MM.1S (cell line): Measurements from ENCODE around the gene SWAP70.

Experiments
- EZH2 ChIP-seq: fragments of 300-600 bp; sonication (generic); optimal IDR thresholded peaks from 2 replicates; pipeline ENCODE3; 2017; ENCODE audit warnings: low read depth, mild to moderate bottlenecking, antibody characterized with exemption, low read length, mixed read lengths
- TF ChIP-seq, protein P1 (sequence below): fragments of 300-600 bp; sonication (generic); IDR thresholded peaks from 2 replicates; pipeline ENCODE4 v1.5.1; 2016; ENCODE audit warnings: antibody characterized with exemption, low read length, mixed read lengths

DNA sequence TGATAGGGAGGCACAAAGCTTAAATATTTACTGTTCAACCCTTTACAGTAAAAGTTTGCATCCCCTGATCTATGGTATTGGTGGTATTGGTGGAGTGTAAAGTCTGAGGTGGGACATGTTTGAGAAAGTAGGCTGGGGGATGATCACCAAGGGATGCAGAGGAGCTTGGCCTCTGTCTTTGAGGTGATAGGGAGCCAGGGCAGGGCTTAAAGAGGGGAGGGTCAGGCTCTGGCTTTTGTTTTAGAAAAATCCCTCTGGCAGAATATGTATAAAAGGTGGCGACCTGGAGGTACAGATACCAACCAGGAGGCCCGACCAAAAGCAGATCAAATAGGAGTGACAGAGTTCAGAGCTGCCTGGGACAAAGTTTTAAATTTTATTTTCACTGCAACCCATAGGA is 59.0 kb downstream of the SWAP70 start:
- TF ChIP-seq, protein P1, sequence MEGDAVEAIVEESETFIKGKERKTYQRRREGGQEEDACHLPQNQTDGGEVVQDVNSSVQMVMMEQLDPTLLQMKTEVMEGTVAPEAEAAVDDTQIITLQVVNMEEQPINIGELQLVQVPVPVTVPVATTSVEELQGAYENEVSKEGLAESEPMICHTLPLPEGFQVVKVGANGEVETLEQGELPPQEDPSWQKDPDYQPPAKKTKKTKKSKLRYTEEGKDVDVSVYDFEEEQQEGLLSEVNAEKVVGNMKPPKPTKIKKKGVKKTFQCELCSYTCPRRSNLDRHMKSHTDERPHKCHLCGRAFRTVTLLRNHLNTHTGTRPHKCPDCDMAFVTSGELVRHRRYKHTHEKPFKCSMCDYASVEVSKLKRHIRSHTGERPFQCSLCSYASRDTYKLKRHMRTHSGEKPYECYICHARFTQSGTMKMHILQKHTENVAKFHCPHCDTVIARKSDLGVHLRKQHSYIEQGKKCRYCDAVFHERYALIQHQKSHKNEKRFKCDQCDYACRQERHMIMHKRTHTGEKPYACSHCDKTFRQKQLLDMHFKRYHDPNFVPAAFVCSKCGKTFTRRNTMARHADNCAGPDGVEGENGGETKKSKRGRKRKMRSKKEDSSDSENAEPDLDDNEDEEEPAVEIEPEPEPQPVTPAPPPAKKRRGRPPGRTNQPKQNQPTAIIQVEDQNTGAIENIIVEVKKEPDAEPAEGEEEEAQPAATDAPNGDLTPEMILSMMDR = no peak
- TF ChIP-seq EZH2 = no peak
